ENCODE results near the gene OR6X1. TPM values are rescaled to one million over a fixed set of nuclear protein-coding genes. Genes with fewer than 3 reads are reported as not detected.

Gene OR6X1
- total and polyA plus RNA-seq, 2 of the 8 experiments (the other 6 are each of a cell fraction or from before 2014, with no cell fraction given), result not detected

GRCh38 chr11:123741159-123742030 is 12.9 kb downstream of the OR6X1 start, which contains the start of gene ZNF202 (continued):
- no peak for TF ChIP-seq SIX5 (IDR thresholded peaks at IDR 0.05; ENCODE audit: low read depth, low read length)
- TF ChIP-seq SP4 (IDR thresholded peaks at IDR 0.05; ENCODE audit: low read length), result no peak
- no peak for TF ChIP-seq ATF2 (IDR thresholded peaks at IDR 0.05; ENCODE audit: low read length)
- peak; percentile 78 for TF ChIP-seq E2F6 (IDR thresholded peaks at IDR 0.05)
- TF ChIP-seq CHD2 (IDR thresholded peaks at IDR 0.05; ENCODE audit: low read length), result no peak
- no peak for TF ChIP-seq JUND (IDR thresholded peaks at IDR 0.05; ENCODE audit: low read length)
- TF ChIP-seq KDM4A (IDR thresholded peaks at IDR 0.05; ENCODE audit: low read depth, low read length, severe bottlenecking), result peak; percentile 66
- TF ChIP-seq RBBP5 (IDR thresholded peaks at IDR 0.05; ENCODE audit: borderline replicate concordance, low read depth, low read length), result no peak
- TF ChIP-seq BRCA1 (IDR thresholded peaks at IDR 0.05; ENCODE audit: low read depth, low read length), result no peak
- TF ChIP-seq NANOG (IDR thresholded peaks at IDR 0.05; ENCODE audit: insufficient read depth, low read depth, low read length, poor library complexity, severe bottlenecking), result no peak
- TF ChIP-seq SIN3A (conservative IDR thresholded peaks at IDR 0.05 in 1 of 2, IDR thresholded peaks at IDR 0.05 in 1 of 2; ENCODE audit: low read depth in 1 of 2, low read length in 2 of 2), result peak; percentile 78 to 90; a peak in 3 of 4 replicates
- peak; percentile 82 for TF ChIP-seq TAF1 (IDR thresholded peaks at IDR 0.05; ENCODE audit: low read depth, low read length)
- peak; percentile 14 to 36 (median 31); a peak in 2 of 4 replicates for TF ChIP-seq CTCF (IDR thresholded peaks at IDR 0.05; ENCODE audit: control extremely low read depth in 1 of 3, insufficient read depth in 1 of 3, low read depth in 1 of 3, low read length in 3 of 3)
- no peak for TF ChIP-seq FOSL1 (IDR thresholded peaks at IDR 0.05; ENCODE audit: insufficient read depth, low read depth, low read length)
- peak; percentile 82 to 85 for TF ChIP-seq POLR2A (IDR thresholded peaks at IDR 0.05; ENCODE audit: control extremely low read depth in 1 of 2, low read depth in 2 of 2, low read length in 2 of 2)
- TF ChIP-seq GTF2F1 (IDR thresholded peaks at IDR 0.05; ENCODE audit: borderline replicate concordance, low read depth, low read length), result no peak
- TF ChIP-seq KDM5A (IDR thresholded peaks at IDR 0.05; ENCODE audit: low read length), result 0 out of 2 replicates have a peak, but pooled peaks have one; percentile 16
- 0 out of 2 replicates have a peak, but pooled peaks have one; percentile 14 for TF ChIP-seq EGR1 (IDR thresholded peaks at IDR 0.05; ENCODE audit: borderline replicate concordance, low read depth, low read length)
- TF ChIP-seq CBX5 (IDR thresholded peaks at IDR 0.05; ENCODE audit: low read depth, low read length), result no peak
